ENCODE data around the gene CDK9. TPM values are rescaled to one million over a fixed set of nuclear protein-coding genes. Genes with fewer than 3 reads are reported as not detected.

The CDK9 gene
- total and polyA plus RNA-seq, 2 experiments from 2014 or later, result 139 to 162 TPM

DNA sequence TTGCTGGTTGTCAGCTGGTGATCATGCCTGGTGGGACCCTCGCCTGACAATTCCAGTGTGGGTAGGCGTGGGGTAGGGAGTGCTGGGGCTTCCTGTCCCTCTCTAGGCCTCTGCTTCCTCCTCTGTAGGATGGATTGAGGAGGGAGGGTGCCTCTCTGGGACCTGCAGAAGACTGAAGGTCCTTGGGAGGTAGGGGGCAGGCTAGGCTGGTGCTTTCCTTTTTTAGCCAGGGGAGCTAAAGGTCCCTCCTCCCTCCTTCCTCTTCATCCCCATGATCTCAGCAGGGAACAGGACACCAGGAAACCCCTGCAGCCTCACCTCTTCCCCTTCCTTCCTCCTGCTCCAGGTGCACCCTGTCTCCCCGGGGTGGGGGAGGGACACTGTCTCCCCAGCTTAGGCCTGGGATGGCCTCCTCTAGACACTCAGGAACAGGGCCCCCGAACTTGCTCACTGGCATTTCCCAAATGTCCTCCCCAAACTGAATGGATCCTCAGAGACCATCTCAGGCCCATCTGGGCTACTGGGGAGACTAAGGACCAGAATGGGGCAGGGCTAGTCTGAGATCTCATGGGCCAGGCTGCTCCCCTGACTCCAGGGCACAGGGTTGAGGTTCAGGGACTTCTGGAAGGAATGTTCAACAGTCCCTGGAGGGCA lies 15.8 kb upstream of the CDK9 start:
- no peaks in the 10 kb centered on the region for H3K27me3 ChIP-seq
- H3K9me3 ChIP-seq (ENCODE audit: low read depth), result no peaks in the 10 kb centered on the region
- no peak overlapping the region for H3K4me3 ChIP-seq
- DNase-seq (ENCODE audit: low read depth in 1 of 2, low spot score in 1 of 2), result peak in 1 of 2 donors; percentile 17
- H3K27ac ChIP-seq, result no peak overlapping the region
- TF ChIP-seq, protein P1, sequence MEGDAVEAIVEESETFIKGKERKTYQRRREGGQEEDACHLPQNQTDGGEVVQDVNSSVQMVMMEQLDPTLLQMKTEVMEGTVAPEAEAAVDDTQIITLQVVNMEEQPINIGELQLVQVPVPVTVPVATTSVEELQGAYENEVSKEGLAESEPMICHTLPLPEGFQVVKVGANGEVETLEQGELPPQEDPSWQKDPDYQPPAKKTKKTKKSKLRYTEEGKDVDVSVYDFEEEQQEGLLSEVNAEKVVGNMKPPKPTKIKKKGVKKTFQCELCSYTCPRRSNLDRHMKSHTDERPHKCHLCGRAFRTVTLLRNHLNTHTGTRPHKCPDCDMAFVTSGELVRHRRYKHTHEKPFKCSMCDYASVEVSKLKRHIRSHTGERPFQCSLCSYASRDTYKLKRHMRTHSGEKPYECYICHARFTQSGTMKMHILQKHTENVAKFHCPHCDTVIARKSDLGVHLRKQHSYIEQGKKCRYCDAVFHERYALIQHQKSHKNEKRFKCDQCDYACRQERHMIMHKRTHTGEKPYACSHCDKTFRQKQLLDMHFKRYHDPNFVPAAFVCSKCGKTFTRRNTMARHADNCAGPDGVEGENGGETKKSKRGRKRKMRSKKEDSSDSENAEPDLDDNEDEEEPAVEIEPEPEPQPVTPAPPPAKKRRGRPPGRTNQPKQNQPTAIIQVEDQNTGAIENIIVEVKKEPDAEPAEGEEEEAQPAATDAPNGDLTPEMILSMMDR (IDR thresholded peaks at IDR 0.05; ENCODE audit: low read depth, low read length), result no peak
- H3K4me1 ChIP-seq (ENCODE audit: low read depth), result no peaks in the 10 kb centered on the region
- no peaks in the 10 kb centered on the region for H3K36me3 ChIP-seq

DNA sequence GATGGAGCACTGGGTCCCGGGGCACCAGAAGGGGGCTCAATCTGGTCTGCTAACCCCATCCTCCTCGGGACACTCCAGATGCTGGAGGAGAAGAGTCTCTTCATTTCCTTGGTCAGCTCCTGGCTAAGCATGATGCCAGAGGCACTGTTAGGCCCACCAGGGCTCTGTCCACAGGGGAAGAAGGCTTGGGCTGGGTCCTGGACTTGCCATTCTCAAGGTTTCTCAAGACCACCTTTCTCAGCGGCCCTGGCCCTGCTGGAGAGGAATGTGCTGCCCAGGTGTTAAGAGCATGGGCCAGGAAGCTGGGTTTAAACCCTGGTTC lies 15.3 kb upstream of the CDK9 start:
- no peak overlapping the region for H3K4me3 ChIP-seq
- H3K27ac ChIP-seq, result no peak overlapping the region
- TF ChIP-seq, protein P1 (IDR thresholded peaks at IDR 0.05; ENCODE audit: low read depth, low read length), result no peak
- H3K36me3 ChIP-seq, result no peaks in the 10 kb centered on the region
- H3K4me1 ChIP-seq (ENCODE audit: low read depth), result no peaks in the 10 kb centered on the region
- no peaks in the 10 kb centered on the region for H3K9me3 ChIP-seq (ENCODE audit: low read depth)
- H3K27me3 ChIP-seq, result no peaks in the 10 kb centered on the region
- no peak for DNase-seq (ENCODE audit: low read depth in 1 of 2, low spot score in 1 of 2)

DNA sequence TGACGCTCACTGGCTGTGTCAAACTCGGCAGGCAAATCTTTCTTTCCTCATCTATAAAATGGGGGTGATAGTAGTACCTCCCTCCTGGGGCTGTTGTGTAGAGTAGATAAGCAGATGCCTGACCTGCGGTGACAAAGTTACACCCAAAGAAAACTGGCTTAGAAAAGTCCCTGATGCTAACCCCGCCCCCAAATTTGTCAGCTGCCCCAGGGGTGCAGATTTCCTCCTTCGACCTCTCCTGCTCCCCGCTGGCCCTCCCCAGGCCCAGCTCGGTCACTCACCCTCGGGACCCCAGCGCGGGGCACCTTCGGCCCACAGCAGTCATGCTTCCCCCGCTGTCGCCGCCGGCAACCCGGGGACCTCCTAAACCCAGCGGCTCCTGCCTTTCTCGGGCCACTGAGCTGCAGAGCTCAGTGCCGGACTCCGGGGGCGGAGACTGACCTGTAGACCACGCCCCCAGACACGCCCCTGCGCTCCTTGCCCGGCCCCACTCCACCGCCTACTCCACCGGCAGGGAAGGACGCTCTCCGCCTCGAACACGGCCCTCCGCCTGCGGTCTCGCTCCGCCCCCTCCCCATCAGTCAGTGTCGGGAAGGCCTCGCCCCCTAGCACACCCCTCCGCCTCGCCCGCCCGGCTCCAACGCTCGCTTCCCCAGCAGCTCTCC lies 14.8 kb upstream of the CDK9 start:
- Histone ChIP-seq H3K4me3 (peak overlapping the region; percentile 23), H3K27me3 (no peaks in the 10 kb centered on the region), H3K27ac (no peak overlapping the region), H3K9me3 (ENCODE audit: low read depth) (no peaks in the 10 kb centered on the region), H3K36me3 (no peaks in the 10 kb centered on the region), H3K4me1 (ENCODE audit: low read depth) (no peaks in the 10 kb centered on the region)
- TF ChIP-seq, protein P1 (IDR thresholded peaks at IDR 0.05; ENCODE audit: low read depth, low read length), result no peak
- DNase-seq (ENCODE audit: low read depth in 1 of 2, low spot score in 1 of 2), result peak; percentile 99 to 100

DNA sequence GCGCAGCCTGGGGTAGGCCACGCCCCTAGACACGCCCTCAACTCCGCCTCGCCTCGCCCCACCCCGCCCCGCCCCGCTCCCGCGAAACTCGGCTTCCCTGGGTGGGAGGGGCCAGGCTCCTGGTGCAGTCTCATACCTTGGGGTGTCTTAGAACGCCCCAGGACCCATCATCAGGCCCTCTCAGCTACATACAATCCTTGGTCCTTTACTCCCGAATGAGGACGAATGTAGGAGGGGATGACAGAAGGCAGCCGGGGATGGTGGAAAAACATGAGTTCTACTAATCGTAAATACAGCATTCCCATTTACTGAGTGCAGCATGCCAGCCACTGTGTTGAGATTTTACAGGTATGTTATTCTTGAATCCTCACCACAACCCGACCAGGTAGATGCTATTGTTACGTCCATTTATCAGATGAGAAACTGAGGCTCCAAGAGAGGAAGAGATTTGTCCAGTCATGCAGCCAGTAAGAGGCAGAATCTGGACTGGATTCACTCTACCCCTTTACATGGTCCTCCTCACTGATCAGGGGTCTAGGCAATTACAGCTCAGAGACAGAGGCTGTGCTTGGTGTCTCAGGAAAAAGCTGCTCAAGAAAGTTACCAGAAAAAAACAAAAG lies 14.2 kb upstream of the CDK9 start:
- Histone ChIP-seq H3K27ac (no peak overlapping the region), H3K9me3 (ENCODE audit: low read depth) (no peaks in the 10 kb centered on the region), H3K36me3 (no peaks in the 10 kb centered on the region), H3K27me3 (no peaks in the 10 kb centered on the region), H3K4me3 (peak overlapping the region; percentile 12), H3K4me1 (ENCODE audit: low read depth) (no peaks in the 10 kb centered on the region)
- DNase-seq (ENCODE audit: low read depth in 1 of 2, low spot score in 1 of 2), result no peak
- TF ChIP-seq, protein P1 (IDR thresholded peaks at IDR 0.05; ENCODE audit: low read depth, low read length), result no peak

DNA sequence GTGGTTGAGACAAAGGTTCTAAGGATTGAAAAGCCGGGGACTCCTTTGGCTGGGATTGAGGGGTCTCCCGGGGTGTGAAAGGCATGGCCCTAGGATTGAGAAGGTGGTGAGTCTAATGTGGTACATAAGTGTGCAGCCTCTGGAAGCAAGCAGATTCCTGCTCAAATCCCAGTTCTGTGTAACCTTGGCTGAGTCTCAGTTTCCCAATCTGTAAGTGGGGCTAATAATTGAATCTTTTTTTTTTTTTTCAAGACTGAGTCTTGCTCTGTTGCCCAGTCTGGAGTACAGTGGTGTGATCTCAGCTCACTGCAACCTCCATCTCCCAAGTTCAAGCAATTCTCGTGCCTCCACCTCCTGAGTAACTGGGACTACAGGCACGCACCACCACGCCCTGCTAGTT lies 13.2 kb upstream of the CDK9 start:
- Histone ChIP-seq H3K9me3 (ENCODE audit: low read depth) (no peaks in the 10 kb centered on the region), H3K27ac (no peak overlapping the region), H3K36me3 (no peaks in the 10 kb centered on the region), H3K4me3 (no peak overlapping the region), H3K4me1 (ENCODE audit: low read depth) (no peaks in the 10 kb centered on the region), H3K27me3 (no peaks in the 10 kb centered on the region)
- TF ChIP-seq, protein P1 (IDR thresholded peaks at IDR 0.05; ENCODE audit: low read depth, low read length), result no peak
- DNase-seq (ENCODE audit: low read depth in 1 of 2, low spot score in 1 of 2), result no peak
